HCT116 (cell line): ENCODE measurements around the gene ZNF776.

Experiments used
- CEBPB ChIP-seq: IDR thresholded peaks from 2 replicates; pipeline ENCODE4 v1.6.1; 2012; ENCODE audit warnings: low read depth
- REST ChIP-seq: IDR thresholded peaks from 2 replicates; pipeline ENCODE4 v1.6.1; 2012; ENCODE audit warnings: low read depth
- SP1 ChIP-seq: IDR thresholded peaks from 2 replicates; pipeline ENCODE4 v1.6.1; 2012; ENCODE audit warnings: low read depth
- YY1 ChIP-seq: IDR thresholded peaks from 2 replicates; pipeline ENCODE4 v1.6.1; 2011; ENCODE audit warnings: low read length, low read depth, moderate library complexity, mild to moderate bottlenecking; ENCODE audit not compliant: insufficient replicate concordance; ENCODE audit errors: extremely low read depth
- TF ChIP-seq, protein P1 (sequence below), 3 experiments: fragments of 200-600 bp in 1 of 3; sonication (generic) in 1 of 3; IDR thresholded peaks in 2 of 3; conservative IDR thresholded peaks in 1 of 3; 2 replicates each; pipeline ENCODE4 v1.5.1; 2012 to 2017; ENCODE audit warnings: low read depth in 2 of 3, low read length in 2 of 3, antibody characterized with exemption in 1 of 3, borderline replicate concordance in 1 of 3, control low read depth in 1 of 3, mild to moderate bottlenecking in 1 of 3, mixed read lengths in 1 of 3, mixed run types in 1 of 3, moderate library complexity in 1 of 3; ENCODE audit not compliant: insufficient read depth in 1 of 3

GRCh38 chr19:57807541-57807940, 60.9 kb downstream of the ZNF776 start:
- TF ChIP-seq, protein P1, sequence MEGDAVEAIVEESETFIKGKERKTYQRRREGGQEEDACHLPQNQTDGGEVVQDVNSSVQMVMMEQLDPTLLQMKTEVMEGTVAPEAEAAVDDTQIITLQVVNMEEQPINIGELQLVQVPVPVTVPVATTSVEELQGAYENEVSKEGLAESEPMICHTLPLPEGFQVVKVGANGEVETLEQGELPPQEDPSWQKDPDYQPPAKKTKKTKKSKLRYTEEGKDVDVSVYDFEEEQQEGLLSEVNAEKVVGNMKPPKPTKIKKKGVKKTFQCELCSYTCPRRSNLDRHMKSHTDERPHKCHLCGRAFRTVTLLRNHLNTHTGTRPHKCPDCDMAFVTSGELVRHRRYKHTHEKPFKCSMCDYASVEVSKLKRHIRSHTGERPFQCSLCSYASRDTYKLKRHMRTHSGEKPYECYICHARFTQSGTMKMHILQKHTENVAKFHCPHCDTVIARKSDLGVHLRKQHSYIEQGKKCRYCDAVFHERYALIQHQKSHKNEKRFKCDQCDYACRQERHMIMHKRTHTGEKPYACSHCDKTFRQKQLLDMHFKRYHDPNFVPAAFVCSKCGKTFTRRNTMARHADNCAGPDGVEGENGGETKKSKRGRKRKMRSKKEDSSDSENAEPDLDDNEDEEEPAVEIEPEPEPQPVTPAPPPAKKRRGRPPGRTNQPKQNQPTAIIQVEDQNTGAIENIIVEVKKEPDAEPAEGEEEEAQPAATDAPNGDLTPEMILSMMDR (IDR thresholded peaks at IDR 0.05 in 2 of 3, conservative IDR thresholded peaks at IDR 0.05 in 1 of 3; ENCODE audit: borderline replicate concordance in 1 of 3, insufficient read depth in 1 of 3, low read depth in 2 of 3, low read length in 2 of 3), result no peak
- TF ChIP-seq SP1 (no peak), REST (no peak), CEBPB (no peak), YY1 (no peak)
